H1 (cell line): ENCODE results near the gene IL9. TPM values are rescaled to one million over a fixed set of nuclear protein-coding genes. Genes with fewer than 3 reads are reported as not detected.

ENCODE experiments used
- CTCF ChIA-PET: fragments of 300-600 bp; sonication (Branson Sonifier 250); formaldehyde crosslinking; loops from one replicate; lab custom pipeline; 2021; ENCODE audit not compliant: partially characterized antibody; lab: Charles Lee
- POLR2A ChIA-PET: fragments of 300-600 bp; sonication (Branson Sonifier 250); formaldehyde crosslinking; loops from one replicate; lab custom pipeline; 2021; ENCODE audit warnings: inconsistent platforms; ENCODE audit not compliant: partially characterized antibody; lab: Charles Lee
- DNase-seq, 2 experiments: peaks; one replicate each; pipeline versions ENCODE4 v3.0.0 to v3.0.0-alpha.2; 2010 to 2022; ENCODE audit warnings: low spot score in 2 of 2, low read depth in 1 of 2, mixed read lengths in 1 of 2
- FAIRE-seq: peaks from 2 replicates; lab custom pipeline; 2011; peaks lifted over from hg19 to GRCh38; lab: Jason Lieb, UNC
- H2AFZ ChIP-seq: 2 replicates; pipeline ENCODE4 v1.8.1; 2012; ENCODE audit warnings: low read length, inconsistent platforms
- H2AK5ac ChIP-seq: 2 replicates; pipeline ENCODE4 v1.6.1; 2013; ENCODE audit warnings: low read depth, low read length
- H2BK120ac ChIP-seq: replicated peaks from 2 replicates; pipeline ENCODE3; 2013; ENCODE audit warnings: low read depth, low read length, inconsistent platforms
- H2BK12ac ChIP-seq: 2 replicates; pipeline ENCODE4 v1.6.1; 2013; ENCODE audit warnings: low read depth, low read length
- H2BK15ac ChIP-seq: 2 replicates; pipeline ENCODE4 v1.6.1; 2013; ENCODE audit warnings: low read length
- H2BK20ac ChIP-seq: 2 replicates; pipeline ENCODE4 v1.6.1; 2013; ENCODE audit warnings: low read length
- H2BK5ac ChIP-seq: 2 replicates; pipeline ENCODE4 v1.6.1; 2013; ENCODE audit warnings: low read depth, low read length
- H3K14ac ChIP-seq: 2 replicates; pipeline ENCODE4 v1.6.1; 2013; ENCODE audit warnings: inconsistent platforms; ENCODE audit not compliant: insufficient read length
- H3K18ac ChIP-seq: 2 replicates; pipeline ENCODE4 v1.6.1; 2013; ENCODE audit warnings: low read length; ENCODE audit errors: extremely low read depth
- H3K23ac ChIP-seq: 2 replicates; pipeline ENCODE4 v1.6.1; 2013; ENCODE audit warnings: inconsistent platforms; ENCODE audit not compliant: insufficient read length
- H3K23me2 ChIP-seq: 2 replicates; pipeline ENCODE4 v1.6.1; 2013; ENCODE audit warnings: low read depth, low read length
- H3K27ac ChIP-seq: 2 replicates; pipeline ENCODE4 v1.6.1; 2011; ENCODE audit warnings: low read depth, low read length, inconsistent platforms
- H3K27me3 ChIP-seq, 4 experiments: replicated peaks in 1 of 4; 1 replicate in 1 of 4; 2 replicates in 3 of 4; pipeline versions ENCODE4 v1.6.1 to v1.8.1; 2011 to 2013; ENCODE audit warnings: low read length in 3 of 4, mild to moderate bottlenecking in 3 of 4, inconsistent platforms in 2 of 4, mixed read lengths in 2 of 4, moderate library complexity in 1 of 4; ENCODE audit not compliant: control insufficient read depth in 3 of 4, insufficient read depth in 3 of 4; ENCODE audit errors: extremely low read depth in 1 of 4
- H3K36me3 ChIP-seq, 4 experiments: 2 replicates each; pipeline versions ENCODE4 v1.6.1 to v1.8.1; 2011 to 2013; ENCODE audit warnings: mild to moderate bottlenecking in 4 of 4, low read length in 3 of 4, moderate library complexity in 2 of 4, control low read depth in 1 of 4, inconsistent platforms in 1 of 4; ENCODE audit not compliant: insufficient read depth in 4 of 4, control insufficient read depth in 2 of 4
- H3K4ac ChIP-seq: replicated peaks from 2 replicates; pipeline ENCODE3; 2013; ENCODE audit warnings: low read length, low read depth, mixed read lengths, inconsistent platforms; ENCODE audit not compliant: insufficient read length
- H3K4me1 ChIP-seq, 4 experiments: replicated peaks in 1 of 4; 1 replicate in 1 of 4; 2 replicates in 3 of 4; pipeline versions ENCODE4 v1.6.1 to v1.8.1; 2011 to 2013; ENCODE audit warnings: low read length in 3 of 4, inconsistent platforms in 2 of 4, mixed read lengths in 1 of 4; ENCODE audit not compliant: insufficient read depth in 4 of 4, control insufficient read depth in 3 of 4
- H3K4me2 ChIP-seq, 2 experiments: 2 replicates each; pipeline versions ENCODE4 v1.6.1 to v1.8.1; 2011 to 2013; ENCODE audit warnings: low read depth in 2 of 2, low read length in 2 of 2, control low read depth in 1 of 2, inconsistent platforms in 1 of 2, mild to moderate bottlenecking in 1 of 2; ENCODE audit not compliant: insufficient read depth in 1 of 2
- H3K4me3 ChIP-seq, 4 experiments: fragments of 200-600, 300-600 bp in 1 of 4; sonication (generic), shearing (Covaris generic), sonication (Bioruptor Twin) in 1 of 4; 2 replicates each; pipeline versions ENCODE4 v1.5.1 to v1.8.1; 2011 to 2016; ENCODE audit warnings: low read length in 4 of 4, low read depth in 3 of 4, control low read depth in 2 of 4, inconsistent platforms in 2 of 4, mild to moderate bottlenecking in 2 of 4, mixed read lengths in 1 of 4, moderate library complexity in 1 of 4; ENCODE audit not compliant: insufficient read depth in 2 of 4; ENCODE audit errors: extremely low read depth in 1 of 4
- H3K56ac ChIP-seq: replicated peaks from 2 replicates; pipeline ENCODE3; 2013; ENCODE audit warnings: low read depth, mild to moderate bottlenecking, mixed read lengths, low read length, inconsistent platforms; ENCODE audit not compliant: insufficient read length
- H3K79me1 ChIP-seq: 2 replicates; pipeline ENCODE4 v1.6.1; 2013; ENCODE audit warnings: low read depth, low read length, control low read depth
- H3K79me2 ChIP-seq, 2 experiments: 2 replicates each; pipeline versions ENCODE4 v1.6.1 to v1.8.1; 2012 to 2013; ENCODE audit warnings: low read length in 2 of 2, mild to moderate bottlenecking in 2 of 2, inconsistent platforms in 1 of 2; ENCODE audit not compliant: insufficient read depth in 2 of 2, control insufficient read depth in 1 of 2
- H3K9ac ChIP-seq, 4 experiments: replicated peaks in 1 of 4; 1 replicate in 1 of 4; 2 replicates in 3 of 4; pipeline versions ENCODE4 v1.6.1 to v1.8.1; 2011 to 2013; ENCODE audit warnings: low read depth in 3 of 4, low read length in 3 of 4, control low read depth in 2 of 4, mild to moderate bottlenecking in 2 of 4, moderate library complexity in 2 of 4, inconsistent platforms in 1 of 4; ENCODE audit errors: extremely low read depth in 1 of 4
- H3K9me3 ChIP-seq, 2 experiments: 2 replicates each; pipeline versions ENCODE4 v1.6.1 to v1.8.1; 2012 to 2013; ENCODE audit warnings: mild to moderate bottlenecking in 2 of 2, moderate library complexity in 2 of 2, control low read depth in 1 of 2, inconsistent platforms in 1 of 2, low read depth in 1 of 2, low read length in 1 of 2, mixed read lengths in 1 of 2; ENCODE audit not compliant: insufficient read depth in 2 of 2
- H4K20me1 ChIP-seq, 2 experiments: replicated peaks in 1 of 2; 2 replicates each; pipeline versions ENCODE3 to v1.8.1; 2011 to 2013; ENCODE audit warnings: inconsistent platforms in 2 of 2, low read length in 2 of 2, mild to moderate bottlenecking in 1 of 2; ENCODE audit not compliant: insufficient read depth in 2 of 2, control insufficient read depth in 1 of 2
- H4K5ac ChIP-seq: 2 replicates; pipeline ENCODE4 v1.6.1; 2013; ENCODE audit warnings: low read length, low read depth, mixed read lengths, inconsistent platforms; ENCODE audit not compliant: insufficient read length
- H4K8ac ChIP-seq: 2 replicates; pipeline ENCODE4 v1.8.0; 2013; ENCODE audit warnings: mild to moderate bottlenecking, moderate library complexity, low read length, inconsistent platforms; ENCODE audit not compliant: insufficient read depth; ENCODE audit errors: extremely low read depth
- H4K91ac ChIP-seq: replicated peaks from 2 replicates; pipeline ENCODE3; 2013; ENCODE audit warnings: low read length, mixed read lengths, inconsistent platforms; ENCODE audit not compliant: insufficient read length
- CBX8 ChIP-seq: fragments of 300-800, 300-1000 bp; sonication (generic); IDR thresholded peaks from 2 replicates; pipeline ENCODE4 v1.7.1; 2016; ENCODE audit warnings: low read depth, low read length, borderline replicate concordance
- NRF1 ChIP-seq: IDR thresholded peaks from 2 replicates; pipeline ENCODE4 v1.6.1; 2011; ENCODE audit warnings: mild to moderate bottlenecking, low read depth, low read length, improper control_type of control experiment
- RNF2 ChIP-seq: fragments of 200-900, 300-1000 bp; sonication (generic); IDR thresholded peaks from 2 replicates; pipeline ENCODE4 v1.7.1; 2016; ENCODE audit warnings: borderline replicate concordance, low read depth, mild to moderate bottlenecking, antibody characterized with exemption, low read length; ENCODE audit not compliant: poor library complexity, severe bottlenecking; ENCODE audit errors: missing control alignments
- SIRT6 ChIP-seq: IDR thresholded peaks from one replicate; pipeline ENCODE4 v1.7.1; 2012; ENCODE audit warnings: low read length, inconsistent platforms
- WGBS, 2 experiments: shearing (Covaris generic) in 1 of 2; methylation state at CpG; one replicate each; pipeline versions ENCODE4 v1.1.6 to v1.1.7; 2013 to 2015; ENCODE audit warnings: low lambda C conversion rate in 2 of 2, mixed read lengths in 2 of 2, inconsistent platforms in 1 of 2, low coverage in 1 of 2, missing lambda C conversion rate in 1 of 2; ENCODE audit not compliant: insufficient replicate concordance in 2 of 2, insufficient coverage in 1 of 2, insufficient read length in 1 of 2; ENCODE audit errors: extremely low coverage in 1 of 2, missing lambda C conversion rate in 1 of 2; 5-methylcytosine and 5-hydroxymethylcytosine counted together
- polyA plus RNA-seq, 7 experiments: library from polyadenylated mRNA; depleted of rRNA in 3 of 7; stranded (reverse) in 5 of 7; unstranded in 2 of 7; fragments of >200 nt in 5 of 7; fragments of 200-250 nt in 2 of 7; gene quantifications; 1 replicate in 5 of 7; 2 replicates in 1 of 7; 4 replicates in 1 of 7; pipeline versions ENCODE4 v1.2.1 to v1.2.3, GENCODE V29; 2011 to 2013; ENCODE audit warnings: missing spikeins in 2 of 7, mixed read lengths in 2 of 7
- total RNA-seq: library from RNA; stranded (reverse); fragmentation: NEBNext Ultra II Directional; extraction: Animal tissue kit (Norgen Biotek cat#: 25700); gene quantifications from 2 replicates; pipeline ENCODE4 v1.2.1, GENCODE V29; 2021

The IL9 gene
- total and polyA plus RNA-seq, 2 of the 8 experiments (the other 6 are each of a cell fraction or from before 2014, with no cell fraction given): not detected

DNA sequence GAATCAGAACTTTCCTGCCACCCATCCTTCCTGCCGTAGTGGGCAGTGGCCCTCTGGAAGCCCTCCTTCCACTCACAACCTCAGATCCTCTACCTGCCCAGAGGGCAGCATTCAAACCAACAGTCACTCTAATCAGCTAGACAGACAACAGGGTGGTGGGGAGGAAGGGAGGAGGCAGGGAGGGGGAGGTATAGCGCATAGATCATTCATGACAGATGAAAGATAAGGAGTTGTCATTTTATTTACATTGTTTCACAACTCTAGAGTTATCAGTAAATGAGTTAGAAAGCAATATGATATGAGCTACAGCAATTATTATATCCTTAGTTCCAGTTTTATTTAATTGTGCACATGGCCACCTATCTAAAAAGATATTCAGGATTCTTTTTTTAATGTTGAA lies 852 bp downstream of the IL9 start:
- TF ChIP-seq SIRT6: no peak
- no peak for TF ChIP-seq RNF2
- TF ChIP-seq CBX8: no peak
- TF ChIP-seq NRF1: no peak
- Histone ChIP-seq H3K23ac (no peak overlapping the region), H2BK12ac (no peak overlapping the region), H3K18ac (no peak overlapping the region), H3K79me1 (no peaks in the 10 kb centered on the region), H3K56ac (no peak overlapping the region), H3K14ac (no peak overlapping the region), H3K9ac (no peak overlapping the region), H3K9me3 (no peaks in the 10 kb centered on the region), H2AK5ac (no peak overlapping the region), H4K91ac (no peak overlapping the region), H2BK120ac (no peak overlapping the region), H2BK15ac (no peak overlapping the region), H3K23me2 (no peaks in the 10 kb centered on the region; the same call in 1 of the 2 replicates), H3K27me3 (no peaks in the 10 kb centered on the region), H4K20me1 (no peaks in the 10 kb centered on the region), H3K4me3 (no peak overlapping the region), H3K79me2 (no peaks in the 10 kb centered on the region), H4K5ac (no peak overlapping the region), H3K4ac (no peak overlapping the region), H2AFZ (no peak overlapping the region), H4K8ac (no peak overlapping the region), H3K27ac (no peak overlapping the region), H3K36me3 (no peaks in the 10 kb centered on the region), H2BK20ac (no peak overlapping the region), H3K4me1 (no peaks in the 10 kb centered on the region), H2BK5ac (no peak overlapping the region), H3K4me2 (no peak overlapping the region)
- no peak for FAIRE-seq
- ChIA-PET CTCF (interaction anchor here (0.8 to 1.2 kb wide), 9 partner anchors 9 to 341 kb away, joined by 3 to 5 read pairs (median 4); no protein-coding TSS in a partner anchor), POLR2A (no interaction called here)
- DNase-seq: no peak
- 90% methylated on average over 2 of the region's 2 CpGs; no CpG with 5 or more reads in 1 of the 2 experiments for WGBS, 2 experiments
